Measurements from ENCODE around the gene LGR5. TPM values are rescaled to one million over a fixed set of nuclear protein-coding genes. Genes with fewer than 3 reads are reported as not detected.

Gene LGR5
- total and polyA plus RNA-seq, 2 of the 8 experiments (the other 6 are each of a cell fraction or from before 2014, with no cell fraction given) = 0.08 to 0.19 TPM

- H3K79me1 ChIP-seq (ENCODE audit: low read depth, low read length) = no peaks in the 10 kb centered on the region
- POLR2A ChIA-PET (ENCODE audit: partially characterized antibody) = no interaction called here
- H3K4me3 ChIP-seq (ENCODE audit: extremely low read depth in 1 of 4, insufficient read depth in 2 of 4, low read depth in 3 of 4, low read length in 4 of 4) = no peak overlapping the region
- H2BK12ac ChIP-seq (ENCODE audit: low read depth, low read length) = no peak overlapping the region; the same call in 1 of the 2 replicates
- H3K4me1 ChIP-seq (replicated peaks in 1 of 4; ENCODE audit: control insufficient read depth in 3 of 4, insufficient read depth in 4 of 4, low read length in 3 of 4) = peaks cover 0 to 5% (median 0%) of the 10 kb centered on the region in 4 experiments; a peak in 2 of 7 replicates
- no peak overlapping the region for H3K56ac ChIP-seq (replicated peaks; ENCODE audit: insufficient read length, low read depth, low read length)
- no peaks in the 10 kb centered on the region for H4K20me1 ChIP-seq (replicated peaks in 1 of 2; ENCODE audit: control insufficient read depth in 1 of 2, insufficient read depth in 2 of 2, low read length in 2 of 2)
- no peak overlapping the region for H2BK5ac ChIP-seq (ENCODE audit: low read depth, low read length)
- no peak for DNase-seq (ENCODE audit: low read depth in 1 of 2, low spot score in 2 of 2)
- H4K5ac ChIP-seq (ENCODE audit: insufficient read length, low read depth, low read length) = no peak overlapping the region
- no peak overlapping the region for H3K14ac ChIP-seq (ENCODE audit: insufficient read length)
- H3K23me2 ChIP-seq (ENCODE audit: low read depth, low read length) = no peaks in the 10 kb centered on the region
- H2BK120ac ChIP-seq (replicated peaks; ENCODE audit: low read depth, low read length) = no peak overlapping the region
- H3K4ac ChIP-seq (replicated peaks; ENCODE audit: insufficient read length, low read depth, low read length) = no peak overlapping the region
- no peak overlapping the region for H3K23ac ChIP-seq (ENCODE audit: insufficient read length)
- CTCF ChIA-PET (ENCODE audit: partially characterized antibody) = no interaction called here
- H3K27ac ChIP-seq (ENCODE audit: low read depth, low read length) = no peak overlapping the region
- H3K4me2 ChIP-seq (ENCODE audit: insufficient read depth in 1 of 2, low read depth in 2 of 2, low read length in 2 of 2) = no peak overlapping the region
- H3K9ac ChIP-seq (replicated peaks in 1 of 4; ENCODE audit: extremely low read depth in 1 of 4, low read depth in 3 of 4, low read length in 3 of 4) = no peak overlapping the region
- H2AFZ ChIP-seq (ENCODE audit: low read length) = peak overlapping the region; percentile 81; the same call in 1 of the 2 replicates
- no peak for FAIRE-seq
- WGBS, 2 experiments (ENCODE audit: extremely low coverage in 1 of 2, insufficient coverage in 1 of 2, insufficient read length in 1 of 2, insufficient replicate concordance in 2 of 2, low coverage in 1 of 2, low lambda C conversion rate in 2 of 2, missing lambda C conversion rate in 1 of 2) = 76% methylated on average over 15 of the region's 15 CpGs; no CpG with 5 or more reads in 1 of the 2 experiments
- H3K27me3 ChIP-seq (replicated peaks in 1 of 4; ENCODE audit: control insufficient read depth in 3 of 4, extremely low read depth in 1 of 4, insufficient read depth in 3 of 4, low read length in 3 of 4) = no peaks in the 10 kb centered on the region
- H3K79me2 ChIP-seq (ENCODE audit: control insufficient read depth in 1 of 2, insufficient read depth in 2 of 2, low read length in 2 of 2) = no peaks in the 10 kb centered on the region
- no peaks in the 10 kb centered on the region for H3K36me3 ChIP-seq (ENCODE audit: control insufficient read depth in 2 of 4, insufficient read depth in 4 of 4, low read length in 3 of 4)
- H4K8ac ChIP-seq (ENCODE audit: extremely low read depth, insufficient read depth, low read length) = no peak overlapping the region
- TF ChIP-seq SP1 (IDR thresholded peaks at IDR 0.05; ENCODE audit: low read depth, low read length) (no peak), YY1 (IDR thresholded peaks at IDR 0.05; ENCODE audit: low read depth, low read length) (no peak), JUND (IDR thresholded peaks at IDR 0.05; ENCODE audit: low read length) (peak; percentile 58; the same call in 1 of the 2 replicates), SIN3A (conservative IDR thresholded peaks at IDR 0.05 in 1 of 2, IDR thresholded peaks at IDR 0.05 in 1 of 2; ENCODE audit: low read depth in 1 of 2, low read length in 2 of 2) (no peak)
- H2BK15ac ChIP-seq (ENCODE audit: low read length) = no peak overlapping the region
- no peak overlapping the region for H3K18ac ChIP-seq (ENCODE audit: extremely low read depth, low read length)
- no peaks in the 10 kb centered on the region for H3K9me3 ChIP-seq (ENCODE audit: insufficient read depth in 2 of 2, low read depth in 1 of 2, low read length in 1 of 2)
- H4K91ac ChIP-seq (replicated peaks; ENCODE audit: insufficient read length, low read length) = no peak overlapping the region
- H2BK20ac ChIP-seq (ENCODE audit: low read length) = no peak overlapping the region
- no peak overlapping the region for H2AK5ac ChIP-seq (ENCODE audit: low read depth, low read length)
These were observed 29.7 kb downstream of the LGR5 start for GRCh38 chr12:71469258-71469750.
